PFSK-1 (cell line): ENCODE measurements around the gene GRAMD1B.

ENCODE experiments used
- FOXP2 ChIP-seq: optimal IDR thresholded peaks from 2 replicates; pipeline ENCODE3; 2011; ENCODE audit warnings: borderline replicate concordance, control low read depth, inconsistent platforms; ENCODE audit not compliant: insufficient read depth; ENCODE audit errors: extremely low read length, extremely low read depth
- POLR2AphosphoS5 ChIP-seq: IDR thresholded peaks from 2 replicates; pipeline ENCODE4 v1.6.1; 2012; ENCODE audit warnings: low read depth, mild to moderate bottlenecking, control low read depth, low read length, moderate library complexity
- REST ChIP-seq, 2 experiments: IDR thresholded peaks; 2 replicates each; pipeline versions ENCODE4 v1.6.1 to v1.8.0; 2011 to 2012; ENCODE audit warnings: low read depth in 2 of 2, low read length in 2 of 2, control low read depth in 1 of 2, inconsistent platforms in 1 of 2, mild to moderate bottlenecking in 1 of 2, moderate library complexity in 1 of 2; ENCODE audit not compliant: insufficient read depth in 1 of 2
- SIN3A ChIP-seq: IDR thresholded peaks from 2 replicates; pipeline ENCODE4 v1.6.1; 2012; ENCODE audit warnings: mild to moderate bottlenecking, low read length, moderate library complexity, borderline replicate concordance; ENCODE audit not compliant: insufficient read depth
- TAF1 ChIP-seq: IDR thresholded peaks from 2 replicates; pipeline ENCODE4 v1.6.1; 2012; ENCODE audit warnings: low read length, control low read depth, borderline replicate concordance; ENCODE audit not compliant: insufficient read depth

Gene GRAMD1B

GRCh38 chr11:123568367-123568870, 138.3 kb downstream of the GRAMD1B start:
- no peak for TF ChIP-seq SIN3A
- TF ChIP-seq FOXP2: no peak
- no peak for TF ChIP-seq TAF1
- TF ChIP-seq REST (IDR thresholded peaks at IDR 0.05; ENCODE audit: insufficient read depth in 1 of 2, low read depth in 2 of 2, low read length in 2 of 2): no peak
- no peak for TF ChIP-seq POLR2AphosphoS5

GRCh38 chr11:123569393-123569792, 139.3 kb downstream of the GRAMD1B start:
- no peak for TF ChIP-seq TAF1
- no peak for TF ChIP-seq POLR2AphosphoS5
- no peak for TF ChIP-seq REST (IDR thresholded peaks at IDR 0.05; ENCODE audit: insufficient read depth in 1 of 2, low read depth in 2 of 2, low read length in 2 of 2)
- no peak for TF ChIP-seq FOXP2
- TF ChIP-seq SIN3A: no peak

GRCh38 chr11:123570939-123571580, 141.0 kb downstream of the GRAMD1B start:
- TF ChIP-seq FOXP2 (no peak), TAF1 (no peak), REST (IDR thresholded peaks at IDR 0.05; ENCODE audit: insufficient read depth in 1 of 2, low read depth in 2 of 2, low read length in 2 of 2) (no peak), SIN3A (no peak), POLR2AphosphoS5 (no peak)

GRCh38 chr11:123573286-123573685, 143.2 kb downstream of the GRAMD1B start:
- TF ChIP-seq REST (IDR thresholded peaks at IDR 0.05; ENCODE audit: insufficient read depth in 1 of 2, low read depth in 2 of 2, low read length in 2 of 2) (no peak), FOXP2 (no peak), POLR2AphosphoS5 (no peak), TAF1 (no peak), SIN3A (no peak)

GRCh38 chr11:123575441-123575840, 145.4 kb downstream of the GRAMD1B start:
- TF ChIP-seq SIN3A (no peak), FOXP2 (no peak), POLR2AphosphoS5 (no peak), REST (IDR thresholded peaks at IDR 0.05; ENCODE audit: insufficient read depth in 1 of 2, low read depth in 2 of 2, low read length in 2 of 2) (no peak), TAF1 (no peak)
